Measurements from ENCODE around the gene KCNH5. TPM values are rescaled to one million over a fixed set of nuclear protein-coding genes. Genes with fewer than 3 reads are reported as not detected.
"Not testable (repeated sequence)": the region's sequence is repeated elsewhere in the genome, so short reads cannot be mapped to it uniquely, and the experiment has no call there.

Gene KCNH5
- polyA plus RNA-seq, 3 donors: 0.10 to 0.16 (median 0.14) TPM

DNA sequence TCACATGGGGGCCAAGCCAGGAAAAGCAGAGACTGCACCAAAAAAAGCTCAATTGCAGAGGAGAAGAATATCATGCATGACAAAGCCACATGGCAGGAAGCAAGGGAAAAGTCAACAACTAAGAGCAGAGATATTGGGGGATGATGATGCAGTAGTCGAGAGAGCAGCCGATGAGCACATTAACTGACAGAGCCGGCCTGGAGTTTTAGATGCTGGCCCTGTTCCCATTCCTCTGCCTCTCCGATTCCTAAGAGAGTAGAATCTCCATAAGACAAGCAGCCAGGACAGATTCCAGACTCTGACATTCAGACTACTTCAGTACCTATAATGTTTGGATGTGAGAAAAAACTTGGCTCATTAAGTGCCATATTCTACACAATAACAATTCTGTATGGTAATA, 155.9 kb downstream of the KCNH5 start:
- no peak for DNase-seq

DNA sequence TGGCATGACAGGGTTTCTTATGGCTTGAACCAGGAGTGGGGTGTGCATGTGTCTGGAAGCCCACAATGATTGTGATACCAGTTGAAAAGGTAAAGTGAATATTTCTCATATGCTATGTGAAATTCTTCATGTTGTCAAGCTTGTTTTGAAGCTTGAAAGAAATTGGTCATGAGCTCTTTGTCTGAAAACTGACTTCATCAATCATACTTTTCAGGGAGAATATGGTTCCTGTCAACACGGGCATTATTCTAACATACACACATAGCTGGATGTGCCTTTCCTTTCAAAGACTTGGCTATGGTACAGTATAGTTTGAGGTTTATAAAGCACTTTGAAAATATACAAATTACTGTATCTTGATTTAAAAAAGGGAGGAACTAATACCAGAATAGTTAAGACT, 158.8 kb downstream of the KCNH5 start:
- no peak for DNase-seq

DNA sequence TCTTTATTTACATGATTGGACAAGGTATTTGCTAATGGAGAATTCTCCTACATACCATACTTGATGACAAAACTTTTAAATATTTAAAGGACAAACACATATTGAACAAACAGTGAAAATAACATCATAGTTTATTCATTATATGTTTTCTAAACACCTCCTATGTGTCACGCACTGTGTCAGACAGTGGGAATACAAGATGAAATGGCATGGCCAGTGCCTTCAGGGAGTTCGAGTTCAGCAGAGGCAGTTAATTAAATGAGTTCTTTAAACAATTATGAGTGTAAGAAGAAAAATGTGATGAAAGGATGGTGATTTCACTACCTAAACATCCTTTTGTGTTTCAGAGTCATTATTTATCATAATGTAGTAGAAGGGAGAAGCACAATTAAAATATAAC, 159.8 kb downstream of the KCNH5 start:
- DNase-seq: no peak

DNA sequence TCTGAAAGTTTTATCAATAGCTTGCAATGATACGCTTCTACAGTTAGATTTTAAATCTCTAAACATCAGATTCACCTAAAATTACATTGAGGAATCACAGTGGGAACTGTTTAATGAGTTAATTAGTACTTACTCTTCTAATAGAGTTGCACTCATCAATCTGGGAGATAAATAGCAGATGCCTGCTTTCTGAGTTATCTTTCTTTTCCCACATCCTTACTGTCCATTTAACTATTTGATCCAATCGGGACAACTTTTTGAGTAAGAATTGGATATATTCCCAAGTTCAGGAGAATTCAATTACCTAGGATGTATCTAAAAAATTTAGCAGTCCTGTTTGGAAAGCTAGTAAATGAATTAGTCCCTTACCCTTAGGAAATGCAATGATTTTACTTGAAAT, 162.3 kb downstream of the KCNH5 start:
- no peak for DNase-seq

DNA sequence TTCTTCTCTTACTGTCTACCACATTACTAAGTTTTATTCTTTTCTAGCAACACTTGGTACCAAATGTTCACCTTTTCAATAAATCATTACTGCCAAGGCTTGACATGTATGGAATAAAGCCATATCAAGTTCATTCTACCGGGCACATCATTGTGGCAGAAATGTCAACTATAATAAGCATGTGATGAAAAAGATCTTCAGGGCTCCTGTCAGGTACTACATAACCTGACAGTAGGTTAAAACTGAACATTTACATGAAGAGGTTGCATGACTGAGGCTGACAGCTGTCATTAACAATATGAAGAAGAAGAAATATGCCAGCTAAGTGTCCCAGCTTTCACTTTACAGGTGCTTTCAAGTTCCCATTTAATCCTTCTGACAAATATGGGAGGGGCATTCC, 178.9 kb downstream of the KCNH5 start:
- no peak for DNase-seq

DNA sequence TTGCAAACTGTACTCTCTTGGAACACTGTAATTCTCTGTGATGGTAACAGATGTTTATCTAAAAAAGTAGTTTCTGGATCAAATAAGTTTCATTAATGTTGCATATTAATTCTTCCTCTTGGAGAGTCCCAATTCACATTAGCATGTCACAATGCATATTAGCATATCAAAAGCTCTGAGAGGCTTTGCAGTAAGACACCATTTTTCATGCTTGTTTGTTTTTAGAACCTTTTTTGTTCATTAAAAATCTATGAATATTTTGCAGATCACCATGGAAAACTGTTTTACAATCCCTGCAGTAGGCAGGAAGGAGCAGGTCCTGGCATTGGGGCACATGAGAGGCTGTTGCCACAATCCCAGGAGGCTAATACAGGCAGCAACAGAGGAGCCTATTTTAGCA, 180.7 kb downstream of the KCNH5 start:
- no peak for DNase-seq

DNA sequence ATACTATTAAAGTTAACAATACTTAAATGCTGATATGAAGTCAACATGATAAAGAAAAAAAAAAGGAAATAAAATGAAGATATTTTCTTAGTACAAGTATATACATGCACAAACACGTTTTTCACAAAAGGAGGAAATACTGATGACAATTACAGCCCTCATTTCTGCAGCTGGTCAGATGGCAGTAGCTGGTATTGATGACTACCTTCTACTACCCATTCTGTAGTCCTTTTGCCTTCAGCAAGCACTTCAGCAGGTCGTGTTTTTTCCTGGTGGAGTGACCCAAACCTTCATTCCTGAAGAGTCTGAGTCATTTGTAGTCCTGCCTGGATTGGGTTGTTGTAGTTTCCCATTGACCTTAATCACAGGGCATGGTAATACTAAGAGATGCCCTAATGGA, 187.2 kb downstream of the KCNH5 start:
- not testable (repeated sequence) for DNase-seq

DNA sequence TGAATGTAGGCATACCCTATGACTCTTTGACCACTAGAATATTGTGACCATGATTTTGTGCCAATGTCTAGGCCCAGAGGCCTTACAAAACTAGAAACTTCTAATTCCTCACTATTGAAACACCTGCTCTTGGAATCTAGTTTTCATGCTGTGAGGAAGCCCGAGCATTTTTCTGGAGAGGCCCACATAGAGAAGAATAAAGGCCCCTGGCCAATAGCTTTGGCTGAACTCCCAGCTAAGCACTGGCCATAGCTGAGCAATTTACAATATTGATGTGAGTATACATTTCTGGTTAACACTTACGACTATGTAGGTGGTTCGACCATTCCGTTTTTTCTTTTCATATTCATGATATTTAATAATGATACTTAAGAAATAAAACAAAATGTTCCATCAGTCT, 190.3 kb downstream of the KCNH5 start:
- no peak for DNase-seq

DNA sequence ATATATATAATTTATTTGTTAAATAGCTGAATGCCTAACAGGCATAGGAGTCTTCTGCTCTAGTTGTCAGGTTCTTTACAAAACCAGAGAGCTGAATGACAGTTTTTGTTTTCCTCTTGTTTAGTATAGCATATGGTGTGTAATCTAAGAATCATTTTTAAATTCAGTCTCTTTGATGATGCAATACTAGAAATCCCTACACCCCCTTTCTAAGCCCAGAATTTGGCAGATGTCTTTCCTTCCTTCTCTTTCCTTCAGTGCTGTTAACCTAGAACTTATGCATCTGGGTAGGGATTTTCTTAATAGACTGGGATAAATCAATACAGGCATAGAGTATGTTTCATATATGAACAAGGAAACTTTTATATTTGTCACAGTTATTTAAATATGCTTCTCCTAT, 198.1 kb downstream of the KCNH5 start:
- no peak for DNase-seq

DNA sequence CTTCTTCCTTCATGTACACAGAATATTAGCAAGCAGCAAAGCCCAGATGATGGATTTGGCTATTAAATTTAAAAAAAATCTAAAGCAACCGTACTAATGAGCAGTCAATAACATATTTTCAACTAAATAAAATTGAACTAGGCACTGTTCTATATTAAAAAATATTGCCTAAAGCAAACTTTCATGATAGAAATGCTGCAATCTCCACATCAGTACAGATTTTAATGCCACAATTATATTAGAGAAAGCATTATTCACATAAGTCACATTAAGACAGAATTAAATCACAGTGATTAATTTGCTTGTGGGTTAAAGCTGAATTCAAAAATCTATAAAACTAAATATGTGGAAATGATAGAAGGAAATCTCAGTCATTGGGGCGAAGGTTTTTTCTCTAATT, 200.7 kb downstream of the KCNH5 start:
- no peak for DNase-seq

DNA sequence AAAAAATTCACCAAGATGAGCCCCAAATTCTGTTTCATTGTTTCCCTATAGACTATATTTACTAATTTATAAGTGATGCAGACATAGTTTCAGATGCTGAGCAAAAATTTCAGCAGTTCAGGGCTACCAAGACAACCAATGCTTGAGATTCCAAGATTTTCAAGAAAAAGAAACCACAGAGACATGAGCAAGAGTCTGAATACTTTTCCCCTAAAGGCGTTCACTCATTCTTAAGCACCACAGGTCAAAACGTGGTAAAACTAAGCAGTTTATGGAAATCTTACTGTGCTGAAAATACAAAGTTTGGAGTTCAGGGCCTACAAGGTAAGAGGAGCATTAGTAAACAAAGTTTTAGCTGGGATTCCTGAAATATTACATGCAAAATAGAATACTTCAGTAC, 221.2 kb downstream of the KCNH5 start:
- no peak for DNase-seq

DNA sequence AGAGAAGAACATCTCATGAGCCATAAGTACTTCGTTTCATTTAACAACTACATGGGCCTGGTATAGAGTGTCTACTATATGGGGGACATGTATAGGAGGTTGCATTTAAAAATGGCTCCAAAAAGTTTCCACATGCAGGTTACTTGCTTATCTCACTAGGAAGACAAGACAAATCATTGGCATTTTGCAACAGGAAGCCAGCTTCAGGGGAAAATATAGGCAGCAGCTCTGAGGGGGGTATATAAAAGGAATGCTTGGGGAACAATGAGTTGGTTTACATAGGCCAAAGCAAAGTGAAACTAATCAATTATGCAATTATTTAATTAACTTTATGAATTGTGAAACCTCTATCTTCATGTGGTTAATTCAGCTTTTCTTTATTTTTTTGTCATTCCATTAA, 225.3 kb downstream of the KCNH5 start:
- DNase-seq: no peak

DNA sequence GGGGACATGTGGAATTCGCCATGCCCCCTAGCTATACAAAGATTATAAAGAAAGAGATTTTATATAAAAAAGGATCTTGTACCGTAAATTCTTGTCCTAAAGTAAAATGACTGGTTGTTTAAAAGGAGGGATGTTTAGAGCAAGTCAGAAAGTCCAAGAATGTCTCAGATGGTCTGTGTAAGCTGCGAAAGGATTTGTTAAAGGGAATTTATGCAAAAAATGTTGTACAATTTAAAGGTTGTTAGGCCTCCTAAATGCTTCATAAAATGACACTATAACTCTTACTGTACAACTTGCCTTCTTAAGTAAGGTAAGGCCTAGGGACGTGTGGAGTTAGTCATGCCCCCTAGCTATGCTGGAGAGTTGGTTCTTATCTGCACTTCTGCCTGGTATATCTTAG, 237.6 kb downstream of the KCNH5 start:
- DNase-seq: no peak

DNA sequence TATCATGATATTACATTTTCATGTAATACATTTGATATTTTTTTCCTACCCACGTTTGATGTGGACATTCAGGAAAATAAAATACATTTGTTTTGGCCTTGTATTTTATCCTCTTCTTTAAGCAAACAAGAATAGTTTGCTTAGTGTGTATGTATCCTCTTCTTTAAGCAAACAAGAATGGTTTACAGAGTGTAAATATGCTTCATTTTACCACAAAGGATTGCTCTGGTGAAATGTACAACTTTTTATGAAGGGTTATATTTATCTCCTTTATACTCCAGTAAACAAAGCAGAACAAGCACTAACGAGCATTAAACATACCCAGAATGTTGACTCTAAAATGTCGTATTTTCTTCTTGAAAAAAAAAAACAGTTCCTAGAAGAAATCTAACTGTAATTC, 244.7 kb downstream of the KCNH5 start:
- DNase-seq: no peak

DNA sequence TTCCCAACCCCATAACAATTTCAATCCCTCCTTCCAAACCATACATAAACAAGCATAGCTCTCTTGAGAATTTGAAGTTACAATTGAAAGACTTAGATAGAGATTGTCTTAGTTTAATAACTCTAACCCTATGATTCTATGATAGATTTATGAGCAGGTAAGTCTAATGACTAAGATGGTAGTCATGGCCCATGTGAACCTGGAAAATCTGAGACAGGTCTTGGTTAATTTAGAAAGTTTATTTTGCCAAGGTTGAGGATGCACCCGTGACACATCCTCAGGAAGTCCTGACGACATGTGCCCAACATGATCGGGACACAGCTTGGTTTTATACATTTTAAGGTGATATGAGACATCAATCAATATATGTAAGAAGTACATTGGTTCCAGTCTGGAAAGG, 248.8 kb downstream of the KCNH5 start:
- no peak for DNase-seq

DNA sequence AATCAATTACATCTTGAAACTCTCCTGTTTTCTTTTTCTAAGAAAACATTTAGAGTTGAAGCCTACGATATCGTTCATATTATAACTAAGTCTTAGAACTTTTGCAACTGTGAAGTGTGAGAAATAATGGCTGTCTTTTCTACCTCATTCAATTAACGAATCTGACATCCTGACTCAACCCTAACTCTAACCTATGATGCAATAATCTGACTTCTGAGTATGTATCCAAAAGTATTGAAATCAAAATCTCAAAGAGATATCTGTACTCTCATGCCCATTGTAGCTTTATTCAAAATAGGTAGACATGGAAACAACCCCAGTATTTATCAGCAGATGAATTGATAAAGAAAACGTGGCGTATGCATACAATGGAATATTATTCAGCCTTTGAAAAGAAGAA, 252.7 kb downstream of the KCNH5 start:
- DNase-seq: no peak

DNA sequence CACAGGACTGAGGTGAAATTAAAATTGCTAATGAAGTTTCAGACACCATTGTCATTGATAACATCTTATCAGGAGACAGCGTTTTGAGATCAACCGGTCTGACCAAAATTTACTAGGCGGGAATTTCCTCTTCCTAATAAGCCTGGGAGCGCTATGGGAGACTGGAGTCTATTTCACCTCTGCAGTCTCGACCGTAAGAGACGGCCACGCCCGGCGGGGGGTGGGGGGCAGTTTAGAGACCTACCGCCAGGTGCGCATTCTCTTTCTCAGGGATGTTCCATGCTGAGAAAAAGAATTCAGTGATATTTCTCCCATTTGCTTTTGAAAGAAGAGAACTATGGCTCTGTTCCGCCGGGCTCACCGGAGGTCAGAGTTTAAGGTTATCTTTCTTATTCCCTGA, 263.9 kb downstream of the KCNH5 start:
- not testable (repeated sequence) for DNase-seq

DNA sequence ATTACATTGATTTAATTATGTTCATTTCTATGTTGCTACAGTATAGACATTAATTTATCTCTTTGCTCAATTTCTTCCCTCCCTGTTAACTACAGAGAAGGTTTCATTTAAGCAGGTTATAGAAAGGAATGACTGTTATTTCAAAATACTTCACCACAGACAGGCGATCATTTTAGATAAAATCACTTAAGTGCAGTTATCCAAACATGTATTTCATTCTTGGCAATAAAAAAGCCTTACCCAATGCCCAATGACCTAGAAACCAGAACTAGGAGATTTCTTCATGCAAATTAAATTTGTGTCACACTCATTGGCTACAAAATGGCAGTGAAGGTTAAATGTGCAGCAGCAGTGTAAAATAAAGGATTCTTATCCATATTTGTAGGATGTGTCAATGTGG, 266.4 kb downstream of the KCNH5 start:
- DNase-seq: no peak

DNA sequence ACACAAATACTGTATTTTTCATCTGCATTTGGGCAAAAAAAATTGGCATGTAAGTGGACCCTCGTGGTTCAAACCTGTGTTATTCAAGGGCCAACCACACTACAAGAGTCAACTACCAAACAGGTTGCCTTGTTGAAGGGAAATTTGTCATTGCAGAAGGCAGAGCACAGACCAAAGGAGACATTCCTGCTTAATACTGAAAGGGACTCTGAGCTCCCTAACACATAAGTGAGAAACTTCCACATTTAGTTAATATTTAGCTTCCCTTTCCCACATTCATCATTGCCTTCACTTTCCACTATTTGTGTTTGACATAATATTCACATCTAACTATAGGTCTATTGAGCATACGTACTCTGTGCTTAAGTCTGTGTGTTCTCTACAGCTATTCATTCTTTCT, 266.9 kb downstream of the KCNH5 start:
- no peak for DNase-seq

DNA sequence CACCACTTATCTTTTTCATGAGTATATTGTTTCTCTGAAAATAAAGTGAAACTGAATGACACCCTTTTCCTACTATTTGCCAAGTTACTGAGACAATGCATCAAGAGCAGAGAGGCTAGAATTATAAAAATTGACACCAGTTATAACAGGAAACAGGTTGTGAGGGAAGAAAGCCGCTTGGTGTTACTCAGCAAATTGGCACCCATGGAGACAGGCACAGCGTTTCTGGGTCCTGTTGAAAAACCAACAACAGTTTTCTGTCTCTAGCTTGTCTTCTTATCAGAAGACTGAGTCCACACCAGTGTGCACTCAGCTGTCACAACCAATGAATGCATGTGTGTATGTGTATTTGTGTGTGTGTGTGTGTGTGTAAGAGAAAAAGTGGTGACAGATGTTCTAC, 267.7 kb downstream of the KCNH5 start:
- no peak for DNase-seq

DNA sequence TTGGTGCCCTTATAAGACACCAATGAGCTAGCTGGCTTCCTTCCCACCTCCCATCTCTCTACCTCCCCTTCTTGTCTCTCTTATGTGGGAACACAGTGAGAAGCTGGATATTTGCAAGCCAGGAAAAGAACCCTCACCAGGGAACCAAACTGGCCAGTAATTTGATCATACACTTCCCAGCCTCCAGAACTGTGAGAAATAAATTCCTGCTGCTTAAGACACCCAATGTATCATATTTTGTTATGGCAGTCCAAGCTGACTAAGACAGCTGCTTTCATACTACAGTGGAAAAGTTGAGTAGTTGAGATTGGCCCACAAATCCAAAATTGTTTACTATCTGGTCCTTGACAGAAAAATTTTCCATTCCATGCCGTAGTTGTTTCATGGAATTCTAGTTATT, 269.0 kb downstream of the KCNH5 start:
- no peak for DNase-seq

DNA sequence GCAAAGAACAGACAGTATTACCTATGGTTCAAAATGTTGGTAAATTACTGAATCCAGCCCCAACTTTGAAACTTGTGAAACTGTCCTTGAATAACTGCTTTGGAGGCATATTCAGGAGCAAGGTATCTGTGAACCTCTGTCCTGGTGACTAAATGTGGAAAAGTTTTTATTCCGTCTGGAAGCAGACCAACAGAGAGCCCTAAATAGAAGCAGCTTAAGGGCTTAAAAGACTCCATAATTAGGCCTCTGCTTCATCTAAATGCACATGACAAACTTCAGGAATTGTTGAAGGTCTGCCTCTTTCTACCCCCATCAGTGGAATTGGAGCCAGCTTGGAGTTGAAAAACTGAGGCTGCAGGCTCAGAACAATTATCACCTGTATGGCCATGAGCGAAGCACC, 276.5 kb downstream of the KCNH5 start:
- DNase-seq: no peak

DNA sequence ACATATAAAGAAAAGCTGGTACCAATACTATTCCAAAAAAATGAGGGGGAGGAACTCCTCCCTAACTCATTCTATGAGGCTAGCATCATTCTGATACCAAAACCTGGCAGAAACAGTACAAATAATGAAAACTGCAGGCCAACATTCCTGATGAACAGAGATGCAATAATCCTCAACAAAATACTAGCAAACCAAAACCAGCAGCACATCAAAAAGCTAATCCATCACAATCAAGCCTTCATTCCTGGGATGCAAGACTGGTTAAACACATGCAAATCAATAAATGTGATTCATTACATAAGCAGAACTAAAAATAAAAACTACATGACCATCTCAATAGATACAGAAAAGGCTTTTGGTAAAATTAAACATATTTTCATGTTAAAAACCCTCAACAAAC, 281.3 kb downstream of the KCNH5 start:
- DNase-seq: no peak

DNA sequence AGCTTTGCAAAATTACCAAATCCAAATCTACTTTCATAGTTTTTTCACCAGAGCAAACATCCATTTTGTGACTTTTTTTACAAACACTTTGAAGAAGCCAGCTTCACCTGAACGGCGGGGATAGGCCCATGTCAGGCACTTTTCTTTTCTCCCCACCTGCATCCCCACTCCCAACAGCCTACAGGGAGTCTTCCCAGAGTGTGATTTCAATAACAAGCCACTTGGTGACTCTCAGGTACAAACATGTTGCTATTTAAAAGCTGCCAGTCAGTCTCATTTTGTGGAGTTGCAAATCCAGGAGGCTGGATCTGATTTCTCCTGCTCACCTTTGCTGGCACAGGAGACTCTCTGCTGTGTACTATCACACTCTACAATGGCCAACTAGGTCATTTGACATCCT, 285.5 kb downstream of the KCNH5 start:
- DNase-seq: no peak

DNA sequence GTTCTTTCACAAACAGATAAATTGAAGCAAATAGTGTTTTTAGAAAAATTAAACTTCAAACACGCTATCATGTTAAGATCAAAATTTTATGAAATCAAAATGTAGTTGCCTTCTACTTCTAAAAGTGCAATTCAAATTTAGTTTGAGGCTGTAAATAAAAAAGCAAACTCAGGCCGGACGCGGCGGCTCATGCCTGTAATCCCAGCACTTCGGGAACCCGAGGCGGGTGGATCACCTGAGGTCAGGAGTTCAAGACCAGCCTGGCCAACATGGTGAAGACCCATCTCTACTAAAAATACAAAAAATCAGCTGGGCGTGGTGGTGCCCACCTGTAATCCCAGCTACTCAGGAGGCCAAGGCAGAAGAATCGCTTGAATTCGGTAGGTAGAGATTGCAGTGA, 298.4 kb downstream of the KCNH5 start:
- DNase-seq: not testable (repeated sequence)
